HCT116 (cell line): ENCODE results near the gene TSSK2. TPM values are rescaled to one million over a fixed set of nuclear protein-coding genes. Genes with fewer than 3 reads are reported as not detected.
"Not testable (repeated sequence)": the region's sequence is repeated elsewhere in the genome, so short reads cannot be mapped to it uniquely, and the experiment has no call there.

Experiments used
- ATAC-seq: fragments of 200-7000 bp; cut with Tn5 transposase; 2 replicates; pipeline ENCODE4 v1.9.1; 2020; ENCODE audit warnings: mild to moderate bottlenecking, moderate library complexity
- BruUV-seq: library from RNA; stranded (reverse); fragments of 400-500 nt; replicated peaks from 2 replicates; lab custom pipeline; 2021; lab: Mats Ljungman, UMichigan
- CTCF ChIA-PET: fragments of 300-600 bp; sonication (Branson Sonifier 250); formaldehyde crosslinking; loops from one replicate; lab custom pipeline; 2021; ENCODE audit warnings: antibody characterized with exemption; lab: Charles Lee
- POLR2A ChIA-PET: fragments of 300-600, 350-600 bp; sonication (Branson Sonifier 250); formaldehyde crosslinking; loops from one replicate; lab custom pipeline; 2021; ENCODE audit warnings: antibody characterized with exemption; lab: Charles Lee
- RAD21 ChIA-PET, 2 experiments: fragments of 300-600 bp; sonication (Branson Sonifier 250); formaldehyde crosslinking; loops; one replicate each; lab custom pipeline; 2023; ENCODE audit warnings: low total read pairs in 2 of 2; ENCODE audit not compliant: uncharacterized antibody in 2 of 2, unreplicated experiment in 2 of 2, low non-redundant PET in 1 of 2; lab: Charles Lee
- DNase-seq: peaks from one replicate; pipeline ENCODE4 v3.0.0-alpha.2; 2010; ENCODE audit warnings: low read depth, low spot score
- H2AFZ ChIP-seq: fragments of 200-600 bp; shearing (Covaris generic), sonication (generic); 2 replicates; pipeline ENCODE4 v1.6.1; 2017; ENCODE audit warnings: low read depth, mixed run types, mixed read lengths, antibody characterized with exemption, low read length; ENCODE audit not compliant: poor library complexity, severe bottlenecking
- H3K27ac ChIP-seq: 2 replicates; pipeline ENCODE4 v1.5.1; 2012; ENCODE audit warnings: low read depth, low read length
- H3K27me3 ChIP-seq: fragments of 200-600 bp; sonication (generic); 2 replicates; pipeline ENCODE4 v1.6.1; 2016; ENCODE audit warnings: mixed run types, low read length, mixed read lengths; ENCODE audit not compliant: insufficient read depth
- H3K36me3 ChIP-seq, 2 experiments: fragments of 200-500 bp in 1 of 2; fragments of 200-600 bp in 1 of 2; sonication (Bioruptor generic) in 1 of 2; sonication (generic) in 1 of 2; 2 replicates each; pipeline versions ENCODE4 v1.5.1 to v1.6.1; 2014 to 2016; ENCODE audit warnings: low read length in 2 of 2, inconsistent platforms in 1 of 2, mixed read lengths in 1 of 2, mixed run types in 1 of 2; ENCODE audit not compliant: insufficient read depth in 2 of 2, control insufficient read depth in 1 of 2
- H3K4me1 ChIP-seq, 2 experiments: fragments of 200-600 bp in 1 of 2; sonication (generic) in 1 of 2; 2 replicates each; pipeline versions ENCODE4 v1.5.1 to v1.6.1; 2012 to 2017; ENCODE audit warnings: low read length in 2 of 2, inconsistent platforms in 1 of 2, mild to moderate bottlenecking in 1 of 2, mixed read lengths in 1 of 2, mixed run types in 1 of 2, moderate library complexity in 1 of 2; ENCODE audit not compliant: insufficient read depth in 2 of 2, control insufficient read depth in 1 of 2
- H3K4me2 ChIP-seq: fragments of 200-600 bp; sonication (generic); 2 replicates; pipeline ENCODE4 v1.6.1; 2017; ENCODE audit warnings: mixed run types, low read length, mixed read lengths
- H3K4me3 ChIP-seq, 2 experiments: fragments of 200-600 bp in 1 of 2; sonication (generic) in 1 of 2; replicated peaks in 1 of 2; 2 replicates each; pipeline ENCODE4 v1.5.1; 2011 to 2016; ENCODE audit warnings: low read length in 2 of 2, control low read depth in 1 of 2, low read depth in 1 of 2, mild to moderate bottlenecking in 1 of 2, mixed read lengths in 1 of 2, mixed run types in 1 of 2
- H3K79me2 ChIP-seq: fragments of 200-600 bp; sonication (generic); 2 replicates; pipeline ENCODE4 v1.6.1; 2017; ENCODE audit warnings: mild to moderate bottlenecking, mixed run types, low read length, moderate library complexity, mixed read lengths; ENCODE audit not compliant: insufficient read depth
- H3K9ac ChIP-seq: fragments of 200-600 bp; sonication (generic); 2 replicates; pipeline ENCODE4 v1.6.1; 2016; ENCODE audit warnings: low read length, mixed read lengths
- H3K9me2 ChIP-seq: fragments of 200-600 bp; sonication (generic), shearing (Covaris generic); 2 replicates; pipeline ENCODE4 v1.6.1; 2017; ENCODE audit warnings: mixed run types, mild to moderate bottlenecking, moderate library complexity; ENCODE audit not compliant: insufficient read depth
- H3K9me3 ChIP-seq, 2 experiments: fragments of 200-500 bp in 1 of 2; fragments of 200-600 bp in 1 of 2; sonication (Bioruptor generic) in 1 of 2; sonication (generic) in 1 of 2; 2 replicates each; pipeline ENCODE4 v1.6.1; 2014 to 2017; ENCODE audit warnings: low read length in 2 of 2, mixed read lengths in 2 of 2, inconsistent platforms in 1 of 2, low read depth in 1 of 2, mild to moderate bottlenecking in 1 of 2, mixed run types in 1 of 2, moderate library complexity in 1 of 2; ENCODE audit not compliant: control insufficient read depth in 1 of 2, insufficient read depth in 1 of 2
- H4K20me1 ChIP-seq: fragments of 200-600 bp; sonication (generic), shearing (Covaris generic); 2 replicates; pipeline ENCODE4 v1.6.1; 2017; ENCODE audit warnings: mixed run types, mild to moderate bottlenecking, moderate library complexity; ENCODE audit not compliant: insufficient read depth
- CEBPB ChIP-seq: IDR thresholded peaks from 2 replicates; pipeline ENCODE4 v1.6.1; 2012; ENCODE audit warnings: low read depth
- ELF1 ChIP-seq: IDR thresholded peaks from 2 replicates; pipeline ENCODE4 v1.6.1; 2012; ENCODE audit warnings: low read depth, borderline replicate concordance
- POLR2AphosphoS5 ChIP-seq: IDR thresholded peaks from 2 replicates; pipeline ENCODE4 v1.6.1; 2011; ENCODE audit warnings: mild to moderate bottlenecking, low read depth, low read length, moderate library complexity
- SIN3A ChIP-seq: IDR thresholded peaks from 2 replicates; pipeline ENCODE4 v1.6.1; 2012; ENCODE audit warnings: low read depth
- SRF ChIP-seq: IDR thresholded peaks from 2 replicates; pipeline ENCODE4 v1.6.1; 2012; ENCODE audit warnings: low read depth
- intact Hi-C: fragments of 100-400 bp; cut with micrococcal nuclease; formaldehyde crosslinking; loops from 2 replicates; pipeline ENCODE4 v1.10.0; 2022
- total RNA-seq: library from RNA; stranded (reverse); gene quantifications from one replicate; pipeline ENCODE4 v1.2.1, GENCODE V29; 2021; ENCODE audit not compliant: unreplicated experiment
- TF ChIP-seq, protein P1 (sequence below): IDR thresholded peaks from 2 replicates; pipeline ENCODE4 v1.6.1; 2012
- TF ChIP-seq, protein P2 (sequence below), 3 experiments: fragments of 200-600 bp in 1 of 3; sonication (generic) in 1 of 3; IDR thresholded peaks in 2 of 3; conservative IDR thresholded peaks in 1 of 3; 2 replicates each; pipeline ENCODE4 v1.5.1; 2012 to 2017; ENCODE audit warnings: low read depth in 2 of 3, low read length in 2 of 3, antibody characterized with exemption in 1 of 3, borderline replicate concordance in 1 of 3, control low read depth in 1 of 3, mild to moderate bottlenecking in 1 of 3, mixed read lengths in 1 of 3, mixed run types in 1 of 3, moderate library complexity in 1 of 3; ENCODE audit not compliant: insufficient read depth in 1 of 3

Gene TSSK2
- total RNA-seq, 1 experiment from 2014 or later = not detected

GRCh38 chr22:19156109-19156508, 25.0 kb downstream of the TSSK2 start:
- H3K9me3 ChIP-seq, H3K79me2 ChIP-seq, H2AFZ ChIP-seq, H3K9me2 ChIP-seq, H3K4me1 ChIP-seq, H3K27ac ChIP-seq, CTCF ChIA-PET, RAD21 ChIA-PET, H3K36me3 ChIP-seq, H3K4me3 ChIP-seq, ATAC-seq, H3K9ac ChIP-seq, DNase-seq, H3K4me2 ChIP-seq, H4K20me1 ChIP-seq, BruUV-seq, H3K27me3 ChIP-seq, intact Hi-C loops: not testable (repeated sequence)
- POLR2A ChIA-PET = interaction anchor here (1.0 kb wide), 1 partner anchor 23 kb away, joined by 4 read pairs; the partner anchor contains the start of gene SLC25A1

GRCh38 chr22:19158649-19159048, 27.5 kb downstream of the TSSK2 start:
- H4K20me1 ChIP-seq, H3K4me3 ChIP-seq, H3K4me1 ChIP-seq, H3K27ac ChIP-seq, H2AFZ ChIP-seq, H3K36me3 ChIP-seq, DNase-seq, H3K79me2 ChIP-seq, RAD21 ChIA-PET, H3K9ac ChIP-seq, H3K4me2 ChIP-seq, H3K27me3 ChIP-seq, H3K9me3 ChIP-seq, H3K9me2 ChIP-seq, intact Hi-C loops, BruUV-seq, POLR2A ChIA-PET, ATAC-seq: not testable (repeated sequence)
- CTCF ChIA-PET = interaction anchor here (1.0 to 1.7 kb wide), 3 partner anchors 14 to 20 kb away, joined by 3 to 4 read pairs (median 4); partner anchors contain the start of genes ESS2 and SLC25A1

DNA sequence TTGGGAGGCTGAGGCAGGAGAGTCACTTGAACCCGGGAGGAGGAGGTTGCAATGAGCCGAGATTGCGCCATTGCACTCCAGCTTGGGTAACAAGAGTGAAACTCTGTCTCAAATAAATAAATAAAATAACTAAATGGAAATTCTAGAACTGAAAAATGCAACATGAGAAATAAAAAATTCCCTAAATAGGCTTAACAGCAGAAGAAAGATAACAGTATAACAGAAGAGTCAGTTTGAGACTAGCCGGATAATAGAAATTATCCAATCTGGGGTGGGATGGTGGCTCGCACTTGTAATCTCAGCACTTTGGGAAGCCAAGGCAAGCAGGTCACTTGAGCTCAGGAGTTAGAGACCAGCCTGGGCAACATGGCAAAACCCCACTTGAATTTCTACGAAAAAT, 33.3 kb downstream of the TSSK2 start:
- Histone ChIP-seq H3K79me2 (no peaks in the 10 kb centered on the region), H3K9me3 (no peaks in the 10 kb centered on the region), H4K20me1 (no peaks in the 10 kb centered on the region), H2AFZ (no peak overlapping the region), H3K4me3 (no peak overlapping the region), H3K9me2 (no peaks in the 10 kb centered on the region), H3K4me1 (no peaks in the 10 kb centered on the region; a peak in 1 of 4 replicates), H3K9ac (no peak overlapping the region), H3K36me3 (no peaks in the 10 kb centered on the region), H3K27me3 (peaks cover 12% of the 10 kb centered on the region), H3K27ac (no peak overlapping the region), H3K4me2 (no peak overlapping the region)
- POLR2A ChIA-PET = no interaction called here
- DNase-seq (no peak), ATAC-seq (no peak)
- RAD21 ChIA-PET = no interaction called here
- intact Hi-C loops = no loop called here
- CTCF ChIA-PET = no interaction called here
- TF ChIP-seq, protein P1, sequence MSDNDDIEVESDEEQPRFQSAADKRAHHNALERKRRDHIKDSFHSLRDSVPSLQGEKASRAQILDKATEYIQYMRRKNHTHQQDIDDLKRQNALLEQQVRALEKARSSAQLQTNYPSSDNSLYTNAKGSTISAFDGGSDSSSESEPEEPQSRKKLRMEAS = no peak
- no peak for TF ChIP-seq SIN3A
- no peak for TF ChIP-seq CEBPB
- TF ChIP-seq, protein P2, sequence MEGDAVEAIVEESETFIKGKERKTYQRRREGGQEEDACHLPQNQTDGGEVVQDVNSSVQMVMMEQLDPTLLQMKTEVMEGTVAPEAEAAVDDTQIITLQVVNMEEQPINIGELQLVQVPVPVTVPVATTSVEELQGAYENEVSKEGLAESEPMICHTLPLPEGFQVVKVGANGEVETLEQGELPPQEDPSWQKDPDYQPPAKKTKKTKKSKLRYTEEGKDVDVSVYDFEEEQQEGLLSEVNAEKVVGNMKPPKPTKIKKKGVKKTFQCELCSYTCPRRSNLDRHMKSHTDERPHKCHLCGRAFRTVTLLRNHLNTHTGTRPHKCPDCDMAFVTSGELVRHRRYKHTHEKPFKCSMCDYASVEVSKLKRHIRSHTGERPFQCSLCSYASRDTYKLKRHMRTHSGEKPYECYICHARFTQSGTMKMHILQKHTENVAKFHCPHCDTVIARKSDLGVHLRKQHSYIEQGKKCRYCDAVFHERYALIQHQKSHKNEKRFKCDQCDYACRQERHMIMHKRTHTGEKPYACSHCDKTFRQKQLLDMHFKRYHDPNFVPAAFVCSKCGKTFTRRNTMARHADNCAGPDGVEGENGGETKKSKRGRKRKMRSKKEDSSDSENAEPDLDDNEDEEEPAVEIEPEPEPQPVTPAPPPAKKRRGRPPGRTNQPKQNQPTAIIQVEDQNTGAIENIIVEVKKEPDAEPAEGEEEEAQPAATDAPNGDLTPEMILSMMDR (IDR thresholded peaks at IDR 0.05 in 2 of 3, conservative IDR thresholded peaks at IDR 0.05 in 1 of 3; ENCODE audit: borderline replicate concordance in 1 of 3, insufficient read depth in 1 of 3, low read depth in 2 of 3, low read length in 2 of 3) = no peak
- TF ChIP-seq SRF = no peak
- TF ChIP-seq ELF1 = no peak
- no peak for TF ChIP-seq POLR2AphosphoS5
- BruUV-seq = no TSS peak
